ENCODE results near the gene GCN1.

GCN1 gene

DNA sequence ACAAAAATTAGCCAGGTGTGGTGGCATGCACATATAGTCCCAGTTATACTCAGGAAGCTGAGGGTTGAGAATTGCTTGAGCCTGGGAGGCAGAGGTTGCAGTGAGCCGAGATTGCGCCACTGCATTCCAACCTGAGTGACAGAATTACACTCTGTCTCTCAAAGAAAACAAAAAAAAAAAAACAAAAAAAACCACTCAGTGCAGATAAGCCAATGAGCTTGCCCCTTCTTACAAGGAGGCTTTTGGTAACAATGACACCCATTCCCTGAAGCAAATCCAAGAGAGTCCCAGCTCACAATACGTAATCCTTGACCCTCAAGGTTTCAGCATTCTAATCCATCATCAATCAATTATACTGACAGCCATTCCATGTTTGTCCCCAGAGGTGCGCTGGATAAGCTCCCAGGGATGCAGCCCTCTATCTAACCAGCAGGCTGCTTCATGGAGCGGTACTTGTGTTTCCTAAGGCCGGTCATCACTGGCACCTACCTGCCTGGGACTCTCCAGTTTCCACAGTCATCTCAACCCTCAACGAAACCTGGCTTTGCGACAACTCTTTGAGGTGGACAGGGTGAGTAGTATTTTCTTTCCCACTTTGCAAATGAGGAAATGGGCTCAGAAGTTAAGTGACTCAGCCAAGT is 12.4 kb downstream of the GCN1 start:
- ChIA-PET CTCF (interaction anchor here (1.0 to 1.1 kb wide), 2 partner anchors 19 to 51 kb away, joined by 3 read pairs; partner anchors contain the start of gene RPLP0), POLR2A (interaction anchor here (1.9 kb wide), 1 partner anchor 19 kb away, joined by 9 read pairs; the partner anchor contains the start of gene RPLP0)
- no peak for DNase-seq (ENCODE audit: low read depth, low spot score)
- H3K4me3 ChIP-seq (ENCODE audit: low read depth, low read length): no peak overlapping the region
- TF ChIP-seq CTCF (IDR thresholded peaks at IDR 0.05; ENCODE audit: insufficient read depth, low read length, missing control alignments): no peak

- POLR2A ChIA-PET: no interaction called here
- no peak for DNase-seq (ENCODE audit: low read depth, low spot score)
- no peak for TF ChIP-seq CTCF (IDR thresholded peaks at IDR 0.05; ENCODE audit: insufficient read depth, low read length, missing control alignments)
- no peak overlapping the region for H3K4me3 ChIP-seq (ENCODE audit: low read depth, low read length)
- CTCF ChIA-PET: no interaction called here
These were observed 13.5 kb downstream of the GCN1 start for GRCh38 chr12:120180975-120181374.

DNA sequence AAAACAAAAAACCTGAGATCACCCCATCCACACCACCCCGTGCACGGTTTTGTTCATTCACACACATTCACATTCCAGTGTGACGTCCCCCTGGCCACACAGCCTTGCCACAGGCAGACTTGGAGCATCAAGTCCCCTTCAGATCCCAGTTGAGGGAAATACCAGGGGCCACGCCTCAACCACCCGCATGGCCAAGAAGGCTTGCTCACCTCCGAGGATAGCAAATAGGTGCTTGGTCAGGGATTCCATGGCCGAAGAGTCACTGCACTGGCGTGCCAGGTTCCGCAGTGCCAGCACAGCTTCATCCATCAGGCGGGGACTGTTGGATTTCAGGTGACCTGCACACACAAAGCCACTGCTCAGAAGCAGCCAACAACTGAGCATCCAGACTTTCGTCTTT is 19.0 kb downstream of the GCN1 start:
- H3K4me3 ChIP-seq (ENCODE audit: low read depth, low read length): no peak overlapping the region
- ChIA-PET CTCF (no interaction called here), POLR2A (interaction anchor here (2.9 kb wide), 1 partner anchor 26 kb away, joined by 6 read pairs; the partner anchor contains the start of gene RPLP0)
- TF ChIP-seq CTCF (IDR thresholded peaks at IDR 0.05; ENCODE audit: insufficient read depth, low read length, missing control alignments): no peak
- DNase-seq (ENCODE audit: low read depth, low spot score): no peak

DNA sequence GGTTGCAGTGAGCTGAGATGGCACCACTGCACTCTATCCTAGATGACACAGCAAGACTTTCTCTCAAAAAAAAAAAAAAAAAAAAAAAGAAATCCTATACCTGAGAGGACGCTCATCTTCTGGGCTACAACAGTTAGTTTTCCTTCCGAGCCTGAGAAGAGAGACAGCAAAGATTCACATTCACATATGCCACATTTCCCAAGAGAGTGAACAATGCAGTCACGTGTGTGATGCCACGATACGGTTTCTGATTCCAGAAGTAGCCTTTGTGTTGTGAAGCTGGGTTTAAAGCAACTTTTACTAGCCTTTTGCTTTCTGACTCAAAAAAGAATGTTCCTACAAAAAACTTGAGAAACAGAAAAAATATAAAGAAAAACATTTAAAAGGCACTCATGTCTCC is 19.5 kb downstream of the GCN1 start:
- no peak for TF ChIP-seq CTCF (IDR thresholded peaks at IDR 0.05; ENCODE audit: insufficient read depth, low read length, missing control alignments)
- CTCF ChIA-PET: interaction anchor here (1.5 kb wide), 1 partner anchor 13 kb away, joined by 4 read pairs; no protein-coding TSS in a partner anchor
- no peak for DNase-seq (ENCODE audit: low read depth, low spot score)
- POLR2A ChIA-PET: interaction anchor here (2.9 kb wide), 1 partner anchor 26 kb away, joined by 6 read pairs; the partner anchor contains the start of gene RPLP0
- H3K4me3 ChIP-seq (ENCODE audit: low read depth, low read length): no peak overlapping the region

DNA sequence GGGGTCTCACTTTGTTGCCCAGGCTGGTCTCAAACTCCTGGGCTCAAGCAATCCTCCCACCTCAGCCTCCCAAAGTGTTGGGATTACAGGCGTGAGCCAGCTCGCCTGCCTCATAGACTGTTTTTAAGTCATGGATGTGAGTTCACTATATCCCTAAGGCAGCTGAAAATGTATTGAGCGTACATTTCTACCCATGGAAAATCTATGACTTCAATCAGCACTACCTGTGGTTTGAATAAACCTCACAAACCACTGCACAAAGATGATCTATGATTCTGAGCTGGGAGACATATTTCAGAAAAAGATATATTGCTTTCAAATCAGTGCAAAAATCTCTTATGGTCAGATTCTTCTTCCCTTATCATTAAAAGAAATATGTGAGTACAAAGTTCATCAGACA is 22.5 kb downstream of the GCN1 start:
- ChIA-PET CTCF (interaction anchor here (1.9 kb wide), 1 partner anchor 29 kb away, joined by 4 read pairs; the partner anchor contains the start of gene RPLP0), POLR2A (interaction anchor here (1.6 to 2.2 kb wide), 2 partner anchors 29 to 119 kb away, joined by 5 read pairs; partner anchors contain the start of genes RNU4-2 and RPLP0)
- DNase-seq (ENCODE audit: low read depth, low spot score): no peak
- no peak overlapping the region for H3K4me3 ChIP-seq (ENCODE audit: low read depth, low read length)
- no peak for TF ChIP-seq CTCF (IDR thresholded peaks at IDR 0.05; ENCODE audit: insufficient read depth, low read length, missing control alignments)

DNA sequence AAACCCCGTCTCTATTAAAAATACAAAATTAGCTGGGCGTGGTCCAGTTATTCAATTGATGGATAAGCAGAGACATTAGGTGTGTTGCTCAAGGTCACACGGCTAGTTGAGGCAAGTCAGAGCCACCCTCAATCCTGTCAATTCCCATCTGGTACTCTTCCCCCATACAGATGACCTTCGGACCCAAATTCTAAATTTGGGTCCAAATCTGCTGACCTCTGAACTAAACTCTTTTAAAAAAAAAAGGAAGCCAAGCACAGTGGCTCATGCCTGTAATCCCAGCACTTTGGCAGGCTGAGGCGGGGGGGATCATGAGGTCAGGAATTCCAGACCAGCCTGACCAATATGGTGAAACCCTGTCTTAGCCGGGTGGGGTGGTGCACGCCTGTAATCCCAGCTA is 23.9 kb downstream of the GCN1 start:
- no peak for TF ChIP-seq CTCF (IDR thresholded peaks at IDR 0.05; ENCODE audit: insufficient read depth, low read length, missing control alignments)
- ChIA-PET POLR2A (no interaction called here), CTCF (interaction anchor here (1.2 to 1.3 kb wide), 2 partner anchors 9 to 58 kb away, joined by 3 read pairs; no protein-coding TSS in a partner anchor)
- H3K4me3 ChIP-seq (ENCODE audit: low read depth, low read length): no peak overlapping the region
- DNase-seq (ENCODE audit: low read depth, low spot score): no peak
